B cell (primary cell): ENCODE results near the gene SLC6A5. TPM values are rescaled to one million over a fixed set of nuclear protein-coding genes. Genes with fewer than 3 reads are reported as not detected.
"Not testable (repeated sequence)": the region's sequence is repeated elsewhere in the genome, so short reads cannot be mapped to it uniquely, and the experiment has no call there.

ENCODE experiments used
- ATAC-seq: fragments of 200-7000 bp; cut with Tn5 transposase; one replicate; pipeline ENCODE4 v1.10.0; 2021; ENCODE audit warnings: low read depth, mild to moderate bottlenecking, moderate number of reproducible peaks, moderate library complexity
- CTCF ChIA-PET: fragments of 350-600 bp; sonication (Branson Sonifier 250); formaldehyde crosslinking; loops from one replicate; lab custom pipeline; 2021; ENCODE audit warnings: antibody characterized with exemption, inconsistent platforms; lab: Charles Lee
- POLR2A ChIA-PET: fragments of 350-600 bp; sonication (Branson Sonifier 250); formaldehyde crosslinking; loops from one replicate; lab custom pipeline; 2021; ENCODE audit warnings: antibody characterized with exemption; lab: Charles Lee
- DNase-seq: peaks from one replicate; pipeline ENCODE4 v3.0.0; 2013
- H2AFZ ChIP-seq: 2 replicates; pipeline ENCODE4 v1.6.1; 2012; ENCODE audit warnings: mild to moderate bottlenecking, low read depth, low read length; ENCODE audit not compliant: insufficient read depth, poor library complexity, severe bottlenecking
- H3K27ac ChIP-seq, 2 donors: 1 replicate in 1 of 2; 2 replicates in 1 of 2; pipeline ENCODE4 v1.5.1; 2012 to 2013; ENCODE audit warnings: low read length in 2 of 2, mild to moderate bottlenecking in 2 of 2, moderate library complexity in 1 of 2
- H3K27me3 ChIP-seq, 4 experiments: fragments of 200-600 bp in 1 of 4; sonication (generic) in 1 of 4; replicated peaks in 1 of 4; 1 replicate in 2 of 4; 2 replicates in 2 of 4; pipeline versions ENCODE4 v1.6.1 to v1.7.0; 2013 to 2016; ENCODE audit warnings: low read length in 3 of 4, mild to moderate bottlenecking in 2 of 4, mixed read lengths in 1 of 4, moderate library complexity in 1 of 4; ENCODE audit not compliant: insufficient read depth in 4 of 4, control insufficient read depth in 3 of 4; ENCODE audit errors: control extremely low read depth in 1 of 4
- H3K36me3 ChIP-seq, 2 experiments: replicated peaks in 1 of 2; 1 replicate in 1 of 2; 2 replicates in 1 of 2; pipeline versions ENCODE4 v1.6.1 to v1.7.1; 2013; ENCODE audit warnings: low read length in 1 of 2; ENCODE audit not compliant: insufficient read depth in 2 of 2, control insufficient read depth in 1 of 2; ENCODE audit errors: control extremely low read depth in 1 of 2, extremely low read depth in 1 of 2
- H3K4me1 ChIP-seq, 2 donors: fragments of 200-600 bp in 1 of 2; sonication (generic) in 1 of 2; 1 replicate in 1 of 2; 2 replicates in 1 of 2; pipeline versions ENCODE4 v1.5.1 to v1.6.1; 2013 to 2017; ENCODE audit warnings: low read length in 2 of 2; ENCODE audit not compliant: control insufficient read depth in 2 of 2, insufficient read depth in 2 of 2
- H3K4me2 ChIP-seq: replicated peaks from 2 replicates; pipeline ENCODE3; 2012; ENCODE audit warnings: mild to moderate bottlenecking, low read depth, low read length; ENCODE audit not compliant: poor library complexity, severe bottlenecking
- H3K4me3 ChIP-seq, 5 experiments: fragments of 200-600 bp in 1 of 5; sonication (generic) in 1 of 5; 1 replicate in 3 of 5; 2 replicates in 2 of 5; pipeline versions ENCODE4 v1.5.1 to v1.7.0; 2011 to 2016; ENCODE audit warnings: low read length in 4 of 5, mild to moderate bottlenecking in 4 of 5, low read depth in 2 of 5, control low read depth in 1 of 5, moderate library complexity in 1 of 5; ENCODE audit not compliant: insufficient read depth in 1 of 5; ENCODE audit errors: control extremely low read depth in 1 of 5, extremely low read depth in 1 of 5
- H3K79me2 ChIP-seq: fragments of 200-600 bp; sonication (generic); one replicate; pipeline ENCODE4 v1.6.0; 2016; ENCODE audit warnings: low read length; ENCODE audit not compliant: control insufficient read depth, insufficient read depth
- H3K9ac ChIP-seq: fragments of 200-600 bp; sonication (generic); 2 replicates; pipeline ENCODE4 v1.6.1; 2017; ENCODE audit warnings: mild to moderate bottlenecking, low read length, moderate library complexity
- H3K9me3 ChIP-seq, 3 donors: one replicate each; pipeline versions ENCODE4 v1.6.1 to v1.7.1; 2013; ENCODE audit warnings: low read length in 2 of 3; ENCODE audit not compliant: control insufficient read depth in 2 of 3, insufficient read depth in 1 of 3; ENCODE audit errors: control extremely low read depth in 1 of 3
- H4K20me1 ChIP-seq: 2 replicates; pipeline ENCODE4 v1.6.0; 2012; ENCODE audit warnings: mild to moderate bottlenecking, low read length; ENCODE audit not compliant: insufficient read depth, control insufficient read depth, poor library complexity, severe bottlenecking
- H3K27ac Mint-ChIP-seq: one replicate; pipeline ENCODE4 v1.8.0; 2021; ENCODE audit warnings: mixed read lengths
- H3K27me3 Mint-ChIP-seq: one replicate; pipeline ENCODE4 v1.8.0; 2021; ENCODE audit warnings: mixed read lengths
- H3K4me1 Mint-ChIP-seq: one replicate; pipeline ENCODE4 v1.8.0; 2021; ENCODE audit warnings: mixed read lengths
- H3K4me3 Mint-ChIP-seq: one replicate; pipeline ENCODE4 v1.8.0; 2021; ENCODE audit warnings: mixed read lengths
- H3K9me3 Mint-ChIP-seq: one replicate; pipeline ENCODE4 v1.8.0; 2022; ENCODE audit warnings: mixed read lengths; ENCODE audit not compliant: insufficient read depth
- EZH2 ChIP-seq: IDR thresholded peaks from 2 replicates; pipeline ENCODE4 v1.6.1; 2012; ENCODE audit warnings: borderline replicate concordance, low read depth, mild to moderate bottlenecking, moderate library complexity, low read length; ENCODE audit not compliant: insufficient read depth, poor library complexity, severe bottlenecking
- WGBS: methylation state at CpG from one replicate; pipeline ENCODE4 v1.1.5; 2013; ENCODE audit warnings: missing lambda C conversion rate; ENCODE audit not compliant: insufficient coverage; 5-methylcytosine and 5-hydroxymethylcytosine counted together
- intact Hi-C: fragments of 100-400 bp; cut with micrococcal nuclease; formaldehyde crosslinking; loops from one replicate; pipeline ENCODE4 v1.10.0; 2022
- polyA plus RNA-seq: library from polyadenylated mRNA; depleted of rRNA; stranded (reverse); fragments of >200 nt; gene quantifications from 2 replicates; pipeline ENCODE4 v1.2.3, GENCODE V29; 2012
- total RNA-seq, 2 donors: library from RNA; stranded (reverse); fragments of 120-200 nt in 1 of 2; gene quantifications; 1 replicate in 1 of 2; 2 replicates in 1 of 2; pipeline versions ENCODE4 v1.2.3 to v1.2.4, GENCODE V29; 2013 to 2022
- TF ChIP-seq, protein P1 (sequence below): fragments of 200-600 bp; IDR thresholded peaks from one replicate; pipeline ENCODE4 v1.8.0; 2022; ENCODE audit warnings: antibody characterized with exemption, mild to moderate bottlenecking

The SLC6A5 gene
- total and polyA plus RNA-seq, 2 donors (not counting 1 experiment from before 2014, with no cell fraction given): not detected

DNA sequence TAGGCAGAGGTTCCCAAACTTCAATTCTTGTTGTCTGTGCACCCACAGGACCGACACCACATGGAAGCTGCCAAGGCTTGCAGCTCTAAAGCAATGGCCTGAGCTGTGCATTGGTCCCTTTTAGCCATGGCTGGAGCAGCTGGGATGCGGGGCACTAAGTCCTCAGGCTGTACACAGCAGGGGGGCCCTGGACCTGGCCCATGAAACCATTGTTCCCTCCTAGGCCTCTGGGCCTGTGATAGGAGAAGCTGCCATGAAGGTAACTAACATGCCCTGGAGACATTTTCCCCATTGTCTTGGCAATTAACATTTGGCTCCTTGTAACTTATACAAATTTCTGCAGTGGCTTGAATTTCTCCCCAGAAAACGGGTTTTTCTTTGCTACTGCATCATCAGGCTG lies 43.6 kb upstream of the SLC6A5 start:
- Histone ChIP-seq H3K79me2 (no peaks in the 10 kb centered on the region), H3K4me1 (no peaks in the 10 kb centered on the region), H3K36me3 (no peaks in the 10 kb centered on the region), H3K4me3 (no peak overlapping the region), H3K27ac (no peak overlapping the region), H3K27me3 (peaks cover 0 to 4% (median 0%) of the 10 kb centered on the region in 4 experiments), H3K9ac (no peak overlapping the region), H3K9me3 (peaks cover 0 to 12% (median 0%) of the 10 kb centered on the region in 3 donors), H2AFZ (no peak overlapping the region), H4K20me1 (no peaks in the 10 kb centered on the region), H3K4me2 (no peak overlapping the region)
- POLR2A ChIA-PET: no interaction called here
- ATAC-seq (no peak), DNase-seq (no peak)
- TF ChIP-seq, protein P1, sequence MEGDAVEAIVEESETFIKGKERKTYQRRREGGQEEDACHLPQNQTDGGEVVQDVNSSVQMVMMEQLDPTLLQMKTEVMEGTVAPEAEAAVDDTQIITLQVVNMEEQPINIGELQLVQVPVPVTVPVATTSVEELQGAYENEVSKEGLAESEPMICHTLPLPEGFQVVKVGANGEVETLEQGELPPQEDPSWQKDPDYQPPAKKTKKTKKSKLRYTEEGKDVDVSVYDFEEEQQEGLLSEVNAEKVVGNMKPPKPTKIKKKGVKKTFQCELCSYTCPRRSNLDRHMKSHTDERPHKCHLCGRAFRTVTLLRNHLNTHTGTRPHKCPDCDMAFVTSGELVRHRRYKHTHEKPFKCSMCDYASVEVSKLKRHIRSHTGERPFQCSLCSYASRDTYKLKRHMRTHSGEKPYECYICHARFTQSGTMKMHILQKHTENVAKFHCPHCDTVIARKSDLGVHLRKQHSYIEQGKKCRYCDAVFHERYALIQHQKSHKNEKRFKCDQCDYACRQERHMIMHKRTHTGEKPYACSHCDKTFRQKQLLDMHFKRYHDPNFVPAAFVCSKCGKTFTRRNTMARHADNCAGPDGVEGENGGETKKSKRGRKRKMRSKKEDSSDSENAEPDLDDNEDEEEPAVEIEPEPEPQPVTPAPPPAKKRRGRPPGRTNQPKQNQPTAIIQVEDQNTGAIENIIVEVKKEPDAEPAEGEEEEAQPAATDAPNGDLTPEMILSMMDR: no peak
- no peak for TF ChIP-seq EZH2
- H3K4me1 Mint-ChIP-seq: no peaks in the 10 kb centered on the region
- H3K4me3 Mint-ChIP-seq: no peak overlapping the region
- intact Hi-C loops: no loop called here
- WGBS: 70% methylated on average over 3 of the region's 3 CpGs
- H3K9me3 Mint-ChIP-seq: peaks cover 7% of the 10 kb centered on the region
- no peak overlapping the region for H3K27ac Mint-ChIP-seq
- peaks cover 4% of the 10 kb centered on the region for H3K27me3 Mint-ChIP-seq
- CTCF ChIA-PET: no interaction called here

DNA sequence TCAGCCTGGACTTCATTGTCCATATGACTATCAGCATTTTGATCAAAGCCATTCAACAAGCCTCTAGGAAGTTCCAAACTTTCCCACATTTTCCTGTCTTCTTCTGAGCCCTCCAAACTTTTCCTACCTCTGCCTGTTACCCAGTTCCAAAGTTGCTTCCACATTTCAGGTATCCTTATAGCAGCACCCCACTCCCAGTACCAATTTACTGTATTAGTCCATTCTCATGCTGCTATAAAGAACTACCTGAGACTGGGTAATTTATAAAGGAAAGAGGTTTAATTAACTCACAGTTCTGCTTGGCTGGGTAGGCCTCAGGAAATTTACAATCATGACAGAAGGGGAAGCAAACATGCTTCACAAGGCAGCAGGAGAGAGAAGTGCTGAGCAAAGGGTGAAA lies 43.0 kb upstream of the SLC6A5 start:
- H3K36me3 ChIP-seq, H3K4me1 ChIP-seq, H4K20me1 ChIP-seq, H2AFZ ChIP-seq, H3K27me3 ChIP-seq, DNase-seq, CTCF ChIA-PET, ATAC-seq, intact Hi-C loops, H3K4me3 Mint-ChIP-seq, H3K79me2 ChIP-seq, H3K27me3 Mint-ChIP-seq, H3K4me3 ChIP-seq, H3K27ac Mint-ChIP-seq, H3K4me2 ChIP-seq, POLR2A ChIA-PET, H3K9ac ChIP-seq, H3K27ac ChIP-seq, H3K9me3 Mint-ChIP-seq, H3K4me1 Mint-ChIP-seq: not testable (repeated sequence)
- peaks cover 0 to 12% (median 0%) of the 10 kb centered on the region in 3 donors for H3K9me3 ChIP-seq
